ENCODE measurements around the gene HSPA6. TPM values are rescaled to one million over a fixed set of nuclear protein-coding genes. Genes with fewer than 3 reads are reported as not detected.
A peak's percentile ranks its signal among the peaks of the same experiment; 100 is the strongest.

The HSPA6 gene
- total RNA-seq, 2 experiments from 2014 or later, result 0.36 to 0.45 TPM

GRCh38 chr1:161503394-161503748 lies 21.0 kb upstream of the HSPA6 start:
- Mint-ChIP-seq H3K9me3 (no peaks in the 10 kb centered on the region), H3K4me3 (no peak overlapping the region)
- no peak for ATAC-seq

GRCh38 chr1:161505686-161506085 lies 18.7 kb upstream of the HSPA6 start:
- no peak overlapping the region for H3K27ac Mint-ChIP-seq
- peaks cover 24% of the 10 kb centered on the region for H3K27me3 Mint-ChIP-seq
- no peak overlapping the region for H3K4me3 Mint-ChIP-seq
- ATAC-seq, result no peak
- intact Hi-C loops (cut with micrococcal nuclease), result no loop called here
- no peak for TF ChIP-seq CTCF (IDR thresholded peaks at IDR 0.05)
- H3K36me3 Mint-ChIP-seq (ENCODE audit: low read depth), result no peaks in the 10 kb centered on the region
- POLR2A ChIA-PET, result no interaction called here
- DNase-seq, result no peak
- peaks cover 10% of the 10 kb centered on the region for H3K4me1 Mint-ChIP-seq (ENCODE audit: low read depth)
- CTCF ChIA-PET, result interaction anchor here (0.6 to 1.2 kb wide), 2 partner anchors 18 to 214 kb away, joined by 3 to 7 read pairs; no protein-coding TSS in a partner anchor
- H3K9me3 Mint-ChIP-seq, result no peaks in the 10 kb centered on the region

More at GRCh38 chr1:161503394-161503748, 21.0 kb upstream of the HSPA6 start:
- ChIA-PET CTCF (no interaction called here), POLR2A (no interaction called here)
- DNase-seq, result no peak
- intact Hi-C loops (cut with micrococcal nuclease), result no loop called here
- Mint-ChIP-seq H3K4me1 (ENCODE audit: low read depth) (peaks cover 18% of the 10 kb centered on the region), H3K27ac (no peak overlapping the region), H3K27me3 (peaks cover 28% of the 10 kb centered on the region), H3K36me3 (ENCODE audit: low read depth) (no peaks in the 10 kb centered on the region)
- no peak for TF ChIP-seq CTCF (IDR thresholded peaks at IDR 0.05)

- intact Hi-C loops (cut with micrococcal nuclease), result no loop called here
- H3K9me3 Mint-ChIP-seq, result no peaks in the 10 kb centered on the region
- CTCF ChIA-PET, result interaction anchor here (1.1 to 1.3 kb wide), 2 partner anchors 19 to 235 kb away, joined by 3 to 4 read pairs; no protein-coding TSS in a partner anchor
- no peak overlapping the region for H3K27ac Mint-ChIP-seq
- no peak for TF ChIP-seq CTCF (IDR thresholded peaks at IDR 0.05)
- peaks cover 10% of the 10 kb centered on the region for H3K4me1 Mint-ChIP-seq (ENCODE audit: low read depth)
- POLR2A ChIA-PET, result no interaction called here
- no peak for DNase-seq
- H3K4me3 Mint-ChIP-seq, result no peak overlapping the region
- H3K27me3 Mint-ChIP-seq, result peaks cover 24% of the 10 kb centered on the region
- peak; percentile 30 for ATAC-seq
- H3K36me3 Mint-ChIP-seq (ENCODE audit: low read depth), result no peaks in the 10 kb centered on the region
Observed at GRCh38 chr1:161506336-161507223, 17.8 kb upstream of the HSPA6 start.

- no peak overlapping the region for H3K27ac Mint-ChIP-seq
- H3K4me1 Mint-ChIP-seq (ENCODE audit: low read depth), result peaks cover 10% of the 10 kb centered on the region
- peak; percentile 51 for ATAC-seq
- DNase-seq, result no peak
- H3K9me3 Mint-ChIP-seq, result no peaks in the 10 kb centered on the region
- ChIA-PET CTCF (interaction anchor here (0.9 to 1.9 kb wide), 2 partner anchors 22 to 23 kb away, joined by 3 to 5 read pairs; no protein-coding TSS in a partner anchor), POLR2A (interaction anchor here (1.7 kb wide), 1 partner anchor 8 kb away, joined by 4 read pairs; no protein-coding TSS in a partner anchor)
- H3K4me3 Mint-ChIP-seq, result no peak overlapping the region
- H3K36me3 Mint-ChIP-seq (ENCODE audit: low read depth), result no peaks in the 10 kb centered on the region
- TF ChIP-seq CTCF (IDR thresholded peaks at IDR 0.05), result no peak
- H3K27me3 Mint-ChIP-seq, result peaks cover 16% of the 10 kb centered on the region
- intact Hi-C loops (cut with micrococcal nuclease), result no loop called here
Observed at GRCh38 chr1:161510477-161510876, 13.9 kb upstream of the HSPA6 start.

Data from activated CD8-positive, alpha-beta T cell treated with anti-CD3 and anti-CD28 coated beads for 36 hours (primary cell).